Lower leg skin (tissue), 4 donors: ENCODE data around the gene CREB5. TPM values are rescaled to one million over a fixed set of nuclear protein-coding genes. Genes with fewer than 3 reads are reported as not detected.

Experiments
- DNase-seq, 2 donors: peaks; one replicate each; pipeline ENCODE4 v3.0.0-alpha.2; 2019; ENCODE audit warnings: low spot score in 2 of 2
- H3K4me3 ChIP-seq: fragments of 200-600 bp; sonication (generic); 2 replicates; pipeline ENCODE4 v1.5.1; 2017; ENCODE audit warnings: mild to moderate bottlenecking, low read depth; ENCODE audit not compliant: poor library complexity, severe bottlenecking
- CTCF ChIP-seq, 3 donors: fragments of 450-650 bp; IDR thresholded peaks; one replicate each; pipeline ENCODE4 v1.5.1; 2016; ENCODE audit warnings: antibody characterized with exemption in 3 of 3, mild to moderate bottlenecking in 3 of 3, moderate library complexity in 2 of 3
- POLR2A ChIP-seq, 2 donors: fragments of 450-650 bp; IDR thresholded peaks; one replicate each; pipeline ENCODE4 v1.6.1; 2016 to 2017; ENCODE audit warnings: antibody characterized with exemption in 2 of 2, mild to moderate bottlenecking in 1 of 2, moderate library complexity in 1 of 2
- WGBS, 2 donors: methylation state at CpG; one replicate each; pipeline ENCODE4 v1.1.5; 2018; 5-methylcytosine and 5-hydroxymethylcytosine counted together
- intact Hi-C: fragments of 100-400 bp; cut with DNase I; formaldehyde crosslinking; loops from one replicate; pipeline ENCODE4 v1.15.0; 2023; ENCODE audit warnings: low total_unique reads
- total RNA-seq, 4 donors: library from RNA; depleted of rRNA; stranded (reverse); fragments of >200 nt; gene quantifications; one replicate each; pipeline ENCODE4 v1.1.0, GENCODE V29; 2016

CREB5 gene
- total RNA-seq, 4 donors from 2014 or later: 2.5 to 15.0 (median 5.4) TPM

GRCh38 chr7:28711114-28711513 is 298.8 kb downstream of the CREB5 start:
- WGBS, 2 donors: 72 to 73% methylated on average over 3 of the region's 3 CpGs
- intact Hi-C loops: loop anchor here (5.0 kb wide), 1 partner anchor 1589 kb away; no protein-coding TSS in a partner anchor
- no peak for DNase-seq
- no peak overlapping the region for H3K4me3 ChIP-seq
- TF ChIP-seq CTCF (IDR thresholded peaks at IDR 0.05) (no peak), POLR2A (IDR thresholded peaks at IDR 0.05) (no peak)

- intact Hi-C loops: loop anchor here (5.0 kb wide), 1 partner anchor 1592 kb away; no protein-coding TSS in a partner anchor
- TF ChIP-seq CTCF (IDR thresholded peaks at IDR 0.05) (no peak), POLR2A (IDR thresholded peaks at IDR 0.05) (no peak)
- H3K4me3 ChIP-seq: no peak overlapping the region
- DNase-seq: no peak
- WGBS, 2 donors: 80 to 85% methylated on average over 6 of the region's 6 CpGs
Measured at GRCh38 chr7:28714459-28715120, 302.3 kb downstream of the CREB5 start.

DNA sequence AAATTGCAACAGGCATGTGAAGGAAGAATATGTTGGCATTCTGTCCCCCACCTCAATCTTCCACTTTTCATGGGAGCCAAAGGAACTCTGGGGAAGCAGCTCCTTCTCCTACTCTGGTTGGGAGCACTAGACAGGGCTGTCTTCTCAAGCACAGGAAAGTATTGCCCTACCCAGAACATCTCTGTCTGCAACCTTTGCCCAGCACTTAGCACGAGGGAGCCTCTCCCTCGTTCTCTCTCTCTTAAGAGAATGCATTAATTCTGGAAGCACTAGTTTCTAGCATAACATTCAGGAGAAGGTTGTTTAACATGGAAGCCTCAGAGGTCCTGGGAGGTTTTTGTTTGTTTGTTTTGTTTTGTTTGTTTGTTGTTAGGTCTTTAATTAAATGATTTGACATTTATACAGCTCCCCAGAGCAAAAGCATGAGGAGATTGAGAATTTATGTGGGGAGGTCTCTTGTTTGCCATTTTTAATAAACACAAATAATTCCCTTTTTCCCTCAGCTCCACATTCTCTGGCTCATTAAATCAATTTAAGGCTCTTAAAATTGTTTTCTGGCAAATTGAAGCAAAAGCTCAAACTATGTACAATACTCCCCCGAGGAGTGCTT is 305.2 kb downstream of the CREB5 start:
- no peak for TF ChIP-seq CTCF (IDR thresholded peaks at IDR 0.05)
- TF ChIP-seq POLR2A (IDR thresholded peaks at IDR 0.05): no peak
- intact Hi-C loops: no loop called here

GRCh38 chr7:28718055-28718481 is 305.8 kb downstream of the CREB5 start:
- WGBS, 2 donors: 76 to 80% methylated on average over 9 of the region's 9 CpGs
- DNase-seq: no peak
- intact Hi-C loops: no loop called here

More for the DNA sequence above, 305.2 kb downstream of the CREB5 start:
- H3K4me3 ChIP-seq: no peak overlapping the region
- DNase-seq: no peak
- 64 to 75% methylated on average over 3 of the region's 3 CpGs for whole genome bisulfite sequencing, 2 donors

GRCh38 chr7:28718545-28718944 is 306.2 kb downstream of the CREB5 start:
- no peak for DNase-seq
- no peak overlapping the region for H3K4me3 ChIP-seq
- TF ChIP-seq POLR2A (IDR thresholded peaks at IDR 0.05) (no peak), CTCF (IDR thresholded peaks at IDR 0.05) (no peak)
- intact Hi-C loops: no loop called here
- 68 to 94% methylated on average over 2 of the region's 2 CpGs for WGBS, 2 donors

More at GRCh38 chr7:28718055-28718481, 305.8 kb downstream of the CREB5 start:
- no peak for TF ChIP-seq CTCF (IDR thresholded peaks at IDR 0.05)
- no peak for TF ChIP-seq POLR2A (IDR thresholded peaks at IDR 0.05)
- H3K4me3 ChIP-seq: no peak overlapping the region
